Gastrocnemius medialis (tissue), 4 donors: Measurements from ENCODE around the gene PDAP1.

Experiments used
- POLR2A ChIP-seq, 2 donors: fragments of 450-650 bp; IDR thresholded peaks; one replicate each; pipeline ENCODE4 v1.6.1; 2017; ENCODE audit warnings: antibody characterized with exemption in 2 of 2, mild to moderate bottlenecking in 2 of 2, moderate library complexity in 2 of 2
- TF ChIP-seq, protein P1 (sequence below), 5 experiments: fragments of 450-650 bp in 3 of 5; fragments of 200-600 bp in 2 of 5; sonication (generic) in 2 of 5; IDR thresholded peaks in 4 of 5; conservative IDR thresholded peaks in 1 of 5; 1 replicate in 4 of 5; 2 replicates in 1 of 5; pipeline ENCODE4 v1.5.1; 2016 to 2019; ENCODE audit warnings: antibody characterized with exemption in 5 of 5, mild to moderate bottlenecking in 3 of 5, moderate library complexity in 3 of 5

GRCh38 chr7:99373091-99374066 is 35.0 kb downstream of the PDAP1 start:
- TF ChIP-seq, protein P1, sequence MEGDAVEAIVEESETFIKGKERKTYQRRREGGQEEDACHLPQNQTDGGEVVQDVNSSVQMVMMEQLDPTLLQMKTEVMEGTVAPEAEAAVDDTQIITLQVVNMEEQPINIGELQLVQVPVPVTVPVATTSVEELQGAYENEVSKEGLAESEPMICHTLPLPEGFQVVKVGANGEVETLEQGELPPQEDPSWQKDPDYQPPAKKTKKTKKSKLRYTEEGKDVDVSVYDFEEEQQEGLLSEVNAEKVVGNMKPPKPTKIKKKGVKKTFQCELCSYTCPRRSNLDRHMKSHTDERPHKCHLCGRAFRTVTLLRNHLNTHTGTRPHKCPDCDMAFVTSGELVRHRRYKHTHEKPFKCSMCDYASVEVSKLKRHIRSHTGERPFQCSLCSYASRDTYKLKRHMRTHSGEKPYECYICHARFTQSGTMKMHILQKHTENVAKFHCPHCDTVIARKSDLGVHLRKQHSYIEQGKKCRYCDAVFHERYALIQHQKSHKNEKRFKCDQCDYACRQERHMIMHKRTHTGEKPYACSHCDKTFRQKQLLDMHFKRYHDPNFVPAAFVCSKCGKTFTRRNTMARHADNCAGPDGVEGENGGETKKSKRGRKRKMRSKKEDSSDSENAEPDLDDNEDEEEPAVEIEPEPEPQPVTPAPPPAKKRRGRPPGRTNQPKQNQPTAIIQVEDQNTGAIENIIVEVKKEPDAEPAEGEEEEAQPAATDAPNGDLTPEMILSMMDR (IDR thresholded peaks at IDR 0.05 in 4 of 5, conservative IDR thresholded peaks at IDR 0.05 in 1 of 5) = no peak
- TF ChIP-seq POLR2A (IDR thresholded peaks at IDR 0.05) = no peak
